IMR-90 (cell line): Measurements from ENCODE around the gene GALNT12. TPM values are rescaled to one million over a fixed set of nuclear protein-coding genes. Genes with fewer than 3 reads are reported as not detected.

Experiments used
- ATAC-seq: fragments of 200-7000 bp; cut with Tn5 transposase; 2 replicates; pipeline ENCODE4 v1.9.1; 2020; ENCODE audit warnings: low read depth, mild to moderate bottlenecking, moderate library complexity
- BruUV-seq: library from RNA; stranded (reverse); fragments of 400-500 nt; replicated peaks from 2 replicates; lab custom pipeline; 2021; lab: Mats Ljungman, UMichigan
- CTCF ChIA-PET: fragments of 300-600 bp; formaldehyde crosslinking; extraction: SDS; loops from one replicate; lab custom pipeline; 2021; ENCODE audit warnings: antibody characterized with exemption; lab: Yijun Ruan, JAX
- POLR2A ChIA-PET: fragments of 300-600 bp; sonication (Branson Sonifier 250); formaldehyde crosslinking; loops from one replicate; lab custom pipeline; 2022; ENCODE audit warnings: antibody characterized with exemption; ENCODE audit not compliant: unreplicated experiment; lab: Charles Lee
- DNase-seq: peaks from one replicate; pipeline ENCODE4 v3.0.0; 2013
- H2AFZ ChIP-seq: replicated peaks from 2 replicates; pipeline ENCODE3; 2013; ENCODE audit warnings: low read length, mild to moderate bottlenecking; ENCODE audit not compliant: poor library complexity
- H2AK5ac ChIP-seq: 2 replicates; pipeline ENCODE4 v1.6.1; 2013; ENCODE audit warnings: low read depth, low read length, inconsistent platforms
- H2AK9ac ChIP-seq: replicated peaks from 2 replicates; pipeline ENCODE3; 2013; ENCODE audit warnings: mild to moderate bottlenecking, low read depth, low read length, moderate library complexity; ENCODE audit not compliant: poor library complexity
- H2BK120ac ChIP-seq: 2 replicates; pipeline ENCODE4 v1.6.1; 2013; ENCODE audit warnings: low read depth, low read length, inconsistent platforms
- H2BK15ac ChIP-seq: 3 replicates; pipeline ENCODE4 v1.6.1; 2013; ENCODE audit warnings: low read depth, low read length, inconsistent platforms
- H2BK20ac ChIP-seq: 2 replicates; pipeline ENCODE4 v1.6.1; 2013; ENCODE audit warnings: low read depth, mild to moderate bottlenecking, inconsistent platforms, low read length, moderate library complexity
- H2BK5ac ChIP-seq: 2 replicates; pipeline ENCODE4 v1.6.1; 2013; ENCODE audit warnings: mild to moderate bottlenecking, low read depth, low read length, inconsistent platforms; ENCODE audit not compliant: poor library complexity, severe bottlenecking
- H3K14ac ChIP-seq: replicated peaks from 2 replicates; pipeline ENCODE4 v1.6.1; 2013; ENCODE audit warnings: low read depth, low read length, inconsistent platforms
- H3K18ac ChIP-seq: 2 replicates; pipeline ENCODE4 v1.6.1; 2013; ENCODE audit warnings: low read depth, low read length, control low read depth
- H3K23ac ChIP-seq: 2 replicates; pipeline ENCODE4 v1.6.1; 2013; ENCODE audit warnings: low read depth, low read length, inconsistent platforms
- H3K27ac ChIP-seq: 2 replicates; pipeline ENCODE4 v1.5.1; 2013; ENCODE audit warnings: mild to moderate bottlenecking, control low read depth, low read length; ENCODE audit not compliant: insufficient read depth
- H3K27me3 ChIP-seq: 2 replicates; pipeline ENCODE4 v1.6.1; 2013; ENCODE audit warnings: low read length; ENCODE audit not compliant: control insufficient read depth, insufficient read depth
- H3K36me3 ChIP-seq: 2 replicates; pipeline ENCODE4 v1.6.1; 2013; ENCODE audit warnings: low read length, mixed read lengths; ENCODE audit not compliant: control insufficient read depth, insufficient read depth
- H3K4ac ChIP-seq: 2 replicates; pipeline ENCODE4 v1.6.1; 2013; ENCODE audit warnings: low read depth, low read length, inconsistent platforms
- H3K4me1 ChIP-seq: 2 replicates; pipeline ENCODE4 v1.6.1; 2013; ENCODE audit warnings: low read length, mixed read lengths; ENCODE audit not compliant: control insufficient read depth, insufficient read depth
- H3K4me2 ChIP-seq: 2 replicates; pipeline ENCODE4 v1.6.1; 2013; ENCODE audit warnings: low read depth, mild to moderate bottlenecking, control low read depth, low read length, moderate library complexity
- H3K4me3 ChIP-seq: 2 replicates; pipeline ENCODE4 v1.5.1; 2013; ENCODE audit warnings: low read depth, mild to moderate bottlenecking, control low read depth, low read length, moderate library complexity; ENCODE audit not compliant: insufficient read depth
- H3K56ac ChIP-seq: 2 replicates; pipeline ENCODE4 v1.6.1; 2013; ENCODE audit warnings: low read length, inconsistent platforms; ENCODE audit not compliant: insufficient read depth; ENCODE audit errors: extremely low read depth
- H3K79me1 ChIP-seq, 2 experiments: 2 replicates each; pipeline ENCODE4 v1.6.1; 2013; ENCODE audit warnings: low read length in 2 of 2, inconsistent platforms in 1 of 2, low read depth in 1 of 2
- H3K9ac ChIP-seq: 2 replicates; pipeline ENCODE4 v1.6.1; 2013; ENCODE audit warnings: low read depth, low read length, control low read depth
- H3K9me1 ChIP-seq: 2 replicates; pipeline ENCODE4 v1.6.1; 2013; ENCODE audit warnings: low read length, inconsistent platforms; ENCODE audit not compliant: insufficient read depth
- H3K9me3 ChIP-seq: 2 replicates; pipeline ENCODE4 v1.6.1; 2013; ENCODE audit warnings: low read length; ENCODE audit not compliant: control insufficient read depth, insufficient read depth
- H4K20me1 ChIP-seq: 2 replicates; pipeline ENCODE4 v1.6.1; 2013; ENCODE audit warnings: low read length, inconsistent platforms; ENCODE audit not compliant: insufficient read depth
- H4K5ac ChIP-seq: 2 replicates; pipeline ENCODE4 v1.6.1; 2013; ENCODE audit warnings: mild to moderate bottlenecking, low read depth, low read length, control low read depth
- H4K8ac ChIP-seq, 2 experiments: 2 replicates each; pipeline ENCODE4 v1.6.1; 2013; ENCODE audit warnings: low read depth in 2 of 2, low read length in 2 of 2, control low read depth in 1 of 2, inconsistent platforms in 1 of 2
- H4K91ac ChIP-seq: 2 replicates; pipeline ENCODE4 v1.6.1; 2013; ENCODE audit warnings: low read depth, low read length, inconsistent platforms; ENCODE audit not compliant: insufficient read depth
- BHLHE40 ChIP-seq: fragments of 150-350 bp; IDR thresholded peaks from 2 replicates; pipeline ENCODE4 v1.6.1; 2016; ENCODE audit warnings: mild to moderate bottlenecking, low read depth, low read length
- CEBPB ChIP-seq: IDR thresholded peaks from 2 replicates; pipeline ENCODE4 v1.6.1; 2012; ENCODE audit warnings: low read depth, low read length, improper control_type of control experiment
- CHD1 ChIP-seq: IDR thresholded peaks from 2 replicates; pipeline ENCODE4 v1.6.1; 2012; ENCODE audit warnings: low read depth, low read length, improper control_type of control experiment
- CTCF ChIP-seq: conservative IDR thresholded peaks from 2 replicates; pipeline ENCODE4 v1.5.1; 2012; ENCODE audit warnings: mild to moderate bottlenecking, low read depth, low read length, improper control_type of control experiment
- FOS ChIP-seq: fragments of 150-350 bp; IDR thresholded peaks from 2 replicates; pipeline ENCODE4 v1.6.1; 2016; ENCODE audit warnings: low read depth, low read length
- MXI1 ChIP-seq: IDR thresholded peaks from 2 replicates; pipeline ENCODE4 v1.6.1; 2012; ENCODE audit warnings: low read depth, mild to moderate bottlenecking, low read length, moderate library complexity, borderline replicate concordance
- NFE2L2 ChIP-seq: fragments of 150-350 bp; IDR thresholded peaks from 2 replicates; pipeline ENCODE4 v1.6.1; 2016; ENCODE audit warnings: low read depth, mild to moderate bottlenecking, low read length
- POLR2A ChIP-seq: IDR thresholded peaks from 2 replicates; pipeline ENCODE4 v1.6.1; 2012; ENCODE audit warnings: mild to moderate bottlenecking, low read depth, low read length
- RAD21 ChIP-seq: IDR thresholded peaks from 2 replicates; pipeline ENCODE4 v1.6.1; 2012; ENCODE audit warnings: low read length, improper control_type of control experiment
- RCOR1 ChIP-seq: IDR thresholded peaks from 2 replicates; pipeline ENCODE4 v1.6.1; 2012; ENCODE audit warnings: mild to moderate bottlenecking, low read length, improper control_type of control experiment; ENCODE audit not compliant: insufficient replicate concordance
- RFX5 ChIP-seq: IDR thresholded peaks from 2 replicates; pipeline ENCODE4 v1.8.0; 2012; ENCODE audit warnings: low read depth, mild to moderate bottlenecking, low read length, moderate library complexity
- SMC3 ChIP-seq: fragments of 150-350 bp; IDR thresholded peaks from 2 replicates; pipeline ENCODE4 v1.6.1; 2016; ENCODE audit warnings: low read depth, mild to moderate bottlenecking, antibody characterized with exemption, low read length, moderate library complexity
- USF2 ChIP-seq: fragments of 150-350 bp; IDR thresholded peaks from 2 replicates; pipeline ENCODE4 v1.6.1; 2017; ENCODE audit warnings: mild to moderate bottlenecking, antibody characterized with exemption, low read length, low read depth
- WGBS, 2 experiments: methylation state at CpG; one replicate each; pipeline versions ENCODE4 v1.1.5 to v1.1.7; 2013; ENCODE audit warnings: missing lambda C conversion rate in 2 of 2; ENCODE audit not compliant: insufficient read length in 1 of 2; ENCODE audit errors: extremely low coverage in 2 of 2; 5-methylcytosine and 5-hydroxymethylcytosine counted together
- dilution Hi-C: fragments of 300-500 bp; cut with HindIII; formaldehyde crosslinking; loops from one replicate; pipeline ENCODE4 v1.14.3; 2018; ENCODE audit warnings: low sequenced_read_pairs; ENCODE audit not compliant: unreplicated experiment
- in situ Hi-C: fragments of 300-500 bp; cut with MboI; formaldehyde crosslinking; loops from 3 replicates; pipeline ENCODE4 v1.14.3; 2019; ENCODE audit warnings: low sequenced_read_pairs, inconsistent platforms, mixed read lengths
- intact Hi-C: fragments of 100-400 bp; cut with micrococcal nuclease; formaldehyde crosslinking; loops from 2 replicates; pipeline ENCODE4 v1.10.0; 2022
- polyA plus RNA-seq, 3 experiments: library from polyadenylated mRNA; depleted of rRNA; stranded (reverse); fragments of >200 nt; gene quantifications; 2 replicates each; pipeline ENCODE4 v1.2.3, GENCODE V29; 2012; ENCODE audit warnings: low replicate concordance in 1 of 3
- total RNA-seq: library from RNA; depleted of rRNA; stranded (reverse); fragments of >200 nt; gene quantifications from 2 replicates; pipeline ENCODE4 v1.2.3, GENCODE V29; 2012
- TF ChIP-seq, protein P1 (sequence below): fragments of 150-350 bp; IDR thresholded peaks from 2 replicates; pipeline ENCODE4 v1.6.1; 2016; ENCODE audit warnings: low read depth, mild to moderate bottlenecking, low read length, moderate library complexity, borderline replicate concordance

GALNT12 gene
- total and polyA plus RNA-seq, 2 of the 4 experiments (the other 2 are of a cell fraction) = 2.3 to 2.5 TPM

- dilution Hi-C loops (no loop called here), intact Hi-C loops (loop anchor here (5.0 kb wide), 2 partner anchors 474 to 584 kb away; no protein-coding TSS in a partner anchor), in situ Hi-C loops (no loop called here)
- Histone ChIP-seq H4K8ac (peak overlapping the region in 1 of 2 experiments; percentile 72; a peak in 3 of 4 replicates), H3K27me3 (no peaks in the 10 kb centered on the region), H2AFZ (peak overlapping the region; percentile 38), H2BK120ac (peak overlapping the region; percentile 27), H2BK5ac (no peak overlapping the region), H2BK20ac (peak overlapping the region; percentile 9; the same call in 1 of the 2 replicates), H3K4me3 (no peak overlapping the region), H4K20me1 (peaks cover 29% of the 10 kb centered on the region), H3K18ac (no peak overlapping the region), H3K79me1 (peaks cover 40 to 72% of the 10 kb centered on the region in 2 experiments), H3K36me3 (peaks cover 15% of the 10 kb centered on the region), H3K4me1 (peaks cover 9% of the 10 kb centered on the region), H3K9ac (no peak overlapping the region), H2AK9ac (peak overlapping the region; percentile 79), H4K5ac (no peak overlapping the region; the same call in 1 of the 2 replicates), H3K27ac (no peak overlapping the region), H3K4me2 (no peak overlapping the region), H2AK5ac (peak overlapping the region; percentile 74), H3K9me3 (no peaks in the 10 kb centered on the region), H3K14ac (peak overlapping the region; percentile 26; the same call in 1 of the 2 replicates), H3K56ac (no peak overlapping the region), H4K91ac (no peak overlapping the region), H3K9me1 (peaks cover 31% of the 10 kb centered on the region), H3K4ac (peak overlapping the region; percentile 59), H2BK15ac (no peak overlapping the region; the same call in 2 of the 3 replicates), H3K23ac (no peak overlapping the region)
- ChIA-PET POLR2A (no interaction called here), CTCF (interaction anchor here (0.6 to 0.7 kb wide), 2 partner anchors 9 to 290 kb away, joined by 3 read pairs; no protein-coding TSS in a partner anchor)
- peak; percentile 94 for DNase-seq
- ATAC-seq = peak; percentile 89
- WGBS, 2 experiments = 84% methylated on average over 2 of the region's 10 CpGs; no CpG with 5 or more reads in 1 of the 2 experiments
- BruUV-seq = no TSS peak
- TF ChIP-seq CTCF (peak; percentile 98), USF2 (no peak), RAD21 (peak; percentile 74), SMC3 (peak; percentile 53), BHLHE40 (0 out of 2 replicates have a peak, but pooled peaks have one; percentile 31), CHD1 (no peak), FOS (peak; percentile 59), RCOR1 (peak; percentile 85), CEBPB (peak; percentile 90), MXI1 (0 out of 2 replicates have a peak, but pooled peaks have one; percentile 46), NFE2L2 (no peak), POLR2A (no peak), RFX5 (no peak)
- TF ChIP-seq, protein P1, sequence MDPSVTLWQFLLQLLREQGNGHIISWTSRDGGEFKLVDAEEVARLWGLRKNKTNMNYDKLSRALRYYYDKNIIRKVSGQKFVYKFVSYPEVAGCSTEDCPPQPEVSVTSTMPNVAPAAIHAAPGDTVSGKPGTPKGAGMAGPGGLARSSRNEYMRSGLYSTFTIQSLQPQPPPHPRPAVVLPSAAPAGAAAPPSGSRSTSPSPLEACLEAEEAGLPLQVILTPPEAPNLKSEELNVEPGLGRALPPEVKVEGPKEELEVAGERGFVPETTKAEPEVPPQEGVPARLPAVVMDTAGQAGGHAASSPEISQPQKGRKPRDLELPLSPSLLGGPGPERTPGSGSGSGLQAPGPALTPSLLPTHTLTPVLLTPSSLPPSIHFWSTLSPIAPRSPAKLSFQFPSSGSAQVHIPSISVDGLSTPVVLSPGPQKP = no peak
These were observed 16.4 kb upstream of the GALNT12 start for GRCh38 chr9:98790842-98791607.
